T-helper 1 cell treated with Interleukin-12 subunit alpha and Interleukin-12 subunit beta and Interleukin-4 antibody, amounts not matched to agents 30 ng/mL and 1 ng/mL, for 36 hours (primary cell): ENCODE results near the gene HNRNPA1. TPM values are rescaled to one million over a fixed set of nuclear protein-coding genes. Genes with fewer than 3 reads are reported as not detected.

Experiments used
- intact Hi-C: fragments of 100-400 bp; cut with micrococcal nuclease; formaldehyde crosslinking; loops from one replicate; pipeline ENCODE4 v1.15.1; 2024
- total RNA-seq: library from RNA; stranded (reverse); gene quantifications from 2 replicates; pipeline ENCODE4 v1.2.3, GENCODE V29; 2022

HNRNPA1 gene
- total RNA-seq, 1 donor from 2014 or later: 1,289 TPM

GRCh38 chr12:54331461-54331860 is 50.9 kb downstream of the HNRNPA1 start:
- intact Hi-C loops: no loop called here

- intact Hi-C loops: no loop called here
Measured at GRCh38 chr12:54333420-54334034, 53.0 kb downstream of the HNRNPA1 start.

Other genes starting within 250 kb of the HNRNPA1 start
- gene HOXC5, start 247.7 kb upstream of the HNRNPA1 start, total RNA-seq: not detected in 2 replicates
- gene HOXC4, start 226.9 kb upstream of the HNRNPA1 start, total RNA-seq: 0.42 TPM in 1 of 2 replicates, not detected in the other
- 28.7 and 30.2 TPM in 2 replicates for gene SMUG1, start 91.7 kb upstream of the HNRNPA1 start, total RNA-seq
- 123 and 125 TPM in 2 replicates for gene CBX5, start 604 bp upstream of the HNRNPA1 start, total RNA-seq
- not detected in 2 replicates for gene NFE2, start 20.3 kb downstream of the HNRNPA1 start, total RNA-seq
- gene COPZ1, start 44.4 kb downstream of the HNRNPA1 start, total RNA-seq: 152 and 153 TPM in 2 replicates
- 2.4 and 3.5 TPM in 2 replicates for gene GPR84, start 83.8 kb downstream of the HNRNPA1 start, total RNA-seq
- gene ZNF385A, start 104.0 kb downstream of the HNRNPA1 start, total RNA-seq: 0.66 and 1.2 TPM in 2 replicates
- 65.2 and 71.1 TPM in 2 replicates for gene ITGA5, start 138.5 kb downstream of the HNRNPA1 start, total RNA-seq
- gene GTSF1, start 192.9 kb downstream of the HNRNPA1 start, total RNA-seq: 7.6 and 9.5 TPM in 2 replicates
- 167 and 171 TPM in 2 replicates for gene NCKAP1L, start 217.0 kb downstream of the HNRNPA1 start, total RNA-seq